ENCODE data around the gene PLA2G4A.
A peak's percentile ranks its signal among the peaks of the same experiment; 100 is the strongest.

The PLA2G4A gene

GRCh38 chr1:186828611-186829454 lies at the start of gene PLA2G4A:
PLA2G4A (plus strand) TSS chr1:186828949; CDS start chr1:186854355, 25,406 bp downstream.
- DNase-seq (ENCODE audit: low spot score), result peak; percentile 56

GRCh38 chr1:186780076-186780475 lies 48.7 kb upstream of the PLA2G4A start:
- DNase-seq (ENCODE audit: low spot score), result no peak

- no peak for DNase-seq (ENCODE audit: low spot score)
These were observed 47.0 kb upstream of the PLA2G4A start for GRCh38 chr1:186781730-186782129.

GRCh38 chr1:186782791-186783190 lies 46.0 kb upstream of the PLA2G4A start:
- DNase-seq (ENCODE audit: low spot score), result no peak

GRCh38 chr1:186783193-186783592 lies 45.6 kb upstream of the PLA2G4A start:
- no peak for DNase-seq (ENCODE audit: low spot score)

GRCh38 chr1:186785503-186785902 lies 43.2 kb upstream of the PLA2G4A start:
- no peak for DNase-seq (ENCODE audit: low spot score)

- no peak for DNase-seq (ENCODE audit: low spot score)
These were observed 38.6 kb upstream of the PLA2G4A start for GRCh38 chr1:186790101-186790500.

GRCh38 chr1:186792870-186793581 lies 35.7 kb upstream of the PLA2G4A start:
- no peak for DNase-seq (ENCODE audit: low spot score)

- DNase-seq (ENCODE audit: low spot score), result no peak
These were observed 35.2 kb upstream of the PLA2G4A start for GRCh38 chr1:186793582-186793927.

- DNase-seq (ENCODE audit: low spot score), result no peak
These were observed 29.6 kb upstream of the PLA2G4A start for GRCh38 chr1:186798960-186799688.

GRCh38 chr1:186799689-186800054 lies 29.1 kb upstream of the PLA2G4A start:
- DNase-seq (ENCODE audit: low spot score), result no peak

- DNase-seq (ENCODE audit: low spot score), result no peak
These were observed 26.4 kb upstream of the PLA2G4A start for GRCh38 chr1:186802388-186802787.

GRCh38 chr1:186804679-186805078 lies 24.1 kb upstream of the PLA2G4A start:
- DNase-seq (ENCODE audit: low spot score), result no peak

- DNase-seq (ENCODE audit: low spot score), result peak; percentile 4
These were observed 22.3 kb upstream of the PLA2G4A start for GRCh38 chr1:186806477-186806876.

GRCh38 chr1:186807163-186807562 lies 21.6 kb upstream of the PLA2G4A start:
- DNase-seq (ENCODE audit: low spot score), result no peak

- DNase-seq (ENCODE audit: low spot score), result no peak
These were observed 16.9 kb upstream of the PLA2G4A start for GRCh38 chr1:186811892-186812291.

GRCh38 chr1:186812570-186812969 lies 16.2 kb upstream of the PLA2G4A start:
- DNase-seq (ENCODE audit: low spot score), result peak; percentile 3

- DNase-seq (ENCODE audit: low spot score), result no peak
These were observed 15.3 kb upstream of the PLA2G4A start for GRCh38 chr1:186813420-186813819.

- DNase-seq (ENCODE audit: low spot score), result peak; percentile 41
These were observed 9.6 kb upstream of the PLA2G4A start for GRCh38 chr1:186819126-186819525.

- no peak for DNase-seq (ENCODE audit: low spot score)
These were observed 9.2 kb upstream of the PLA2G4A start for GRCh38 chr1:186819563-186819962.

- no peak for DNase-seq (ENCODE audit: low spot score)
These were observed 1.2 kb downstream of the PLA2G4A start for GRCh38 chr1:186829686-186830587.

- DNase-seq (ENCODE audit: low spot score), result no peak
These were observed 2.4 kb downstream of the PLA2G4A start for GRCh38 chr1:186831168-186831567.
